GM23338 (cell line): Measurements from ENCODE around the gene TATDN3. TPM values are rescaled to one million over a fixed set of nuclear protein-coding genes. Genes with fewer than 3 reads are reported as not detected.

Experiments used
- ATAC-seq: fragments of 200-7000 bp; cut with Tn5 transposase; 3 replicates; pipeline ENCODE4 v1.9.1; 2020
- DNase-seq: peaks from one replicate; pipeline ENCODE4 v3.0.0-alpha.2; 2015; ENCODE audit warnings: low spot score
- H2AFZ ChIP-seq: fragments of 200-600 bp; sonication (generic); 2 replicates; pipeline ENCODE4 v1.8.0; 2016; ENCODE audit warnings: antibody characterized with exemption, mild to moderate bottlenecking, moderate library complexity
- H3F3A ChIP-seq: fragments of 200-600 bp; sonication (generic); replicated peaks from 2 replicates; pipeline ENCODE4 v1.8.0; 2017; ENCODE audit warnings: antibody characterized with exemption, mixed run types, low read depth
- H3K27ac ChIP-seq: fragments of 200-600 bp; sonication (generic); 2 replicates; pipeline ENCODE4 v1.6.1; 2016; ENCODE audit warnings: low read depth
- H3K27me3 ChIP-seq: fragments of 200-600 bp; sonication (generic); 2 replicates; pipeline ENCODE4 v1.8.0; 2016; ENCODE audit warnings: mild to moderate bottlenecking, mixed run types, moderate library complexity; ENCODE audit not compliant: insufficient read depth
- H3K36me3 ChIP-seq: fragments of 200-600 bp; sonication (generic); 2 replicates; pipeline ENCODE4 v1.8.0; 2016; ENCODE audit warnings: mild to moderate bottlenecking; ENCODE audit not compliant: insufficient read depth
- H3K4me1 ChIP-seq: fragments of 200-600 bp; sonication (generic); 2 replicates; pipeline ENCODE4 v1.8.0; 2016; ENCODE audit warnings: mild to moderate bottlenecking, moderate library complexity; ENCODE audit not compliant: insufficient read depth
- H3K4me2 ChIP-seq: fragments of 200-600 bp; sonication (generic); 2 replicates; pipeline ENCODE4 v1.7.1; 2017; ENCODE audit warnings: mixed run types
- H3K4me3 ChIP-seq: fragments of 200-600 bp; sonication (generic); 2 replicates; pipeline ENCODE4 v1.6.1; 2016; ENCODE audit warnings: mixed run types
- H3K79me2 ChIP-seq: fragments of 200-600 bp; sonication (generic); replicated peaks from 2 replicates; pipeline ENCODE4 v1.8.0; 2017; ENCODE audit warnings: mild to moderate bottlenecking; ENCODE audit not compliant: insufficient read depth
- H3K9me2 ChIP-seq: fragments of 200-600 bp; sonication (generic); 2 replicates; pipeline ENCODE4 v1.8.0; 2017; ENCODE audit not compliant: insufficient read depth
- H4K20me1 ChIP-seq: fragments of 200-600 bp; sonication (generic); replicated peaks from 2 replicates; pipeline ENCODE4 v1.8.0; 2017; ENCODE audit warnings: mild to moderate bottlenecking; ENCODE audit not compliant: insufficient read depth
- H3K27ac Mint-ChIP-seq: 2 replicates; pipeline ENCODE4 v1.8.0; 2020; ENCODE audit warnings: inconsistent platforms, mild to moderate bottlenecking, moderate library complexity, mixed read lengths
- H3K27me3 Mint-ChIP-seq: 3 replicates; pipeline ENCODE4 v1.8.0; 2022; ENCODE audit warnings: low read depth, mild to moderate bottlenecking, moderate library complexity, mixed read lengths, inconsistent platforms; ENCODE audit not compliant: insufficient read depth, poor library complexity
- H3K36me3 Mint-ChIP-seq: 3 replicates; pipeline ENCODE4 v1.8.0; 2021; ENCODE audit warnings: low read depth, mild to moderate bottlenecking, inconsistent platforms, moderate library complexity, mixed read lengths
- H3K4me1 Mint-ChIP-seq: 3 replicates; pipeline ENCODE4 v1.8.0; 2020; ENCODE audit warnings: mild to moderate bottlenecking, inconsistent platforms, mixed read lengths
- H3K4me3 Mint-ChIP-seq: 3 replicates; pipeline ENCODE4 v1.8.0; 2021; ENCODE audit warnings: moderate library complexity, mild to moderate bottlenecking, inconsistent platforms, mixed read lengths
- H3K9me3 Mint-ChIP-seq: 3 replicates; pipeline ENCODE4 v1.8.0; 2020; ENCODE audit warnings: moderate library complexity, mild to moderate bottlenecking, inconsistent platforms, mixed read lengths
- CREB1 ChIP-seq: fragments of 250-450 bp; sonication (Bioruptor Pico); IDR thresholded peaks from 2 replicates; pipeline ENCODE4 v1.5.0; 2020; ENCODE audit warnings: low read depth, mild to moderate bottlenecking, moderate library complexity
- CTCF ChIP-seq, 2 experiments: fragments of 200-600 bp in 1 of 2; sonication (generic) in 1 of 2; conservative IDR thresholded peaks; 2 replicates each; pipeline versions ENCODE4 v1.5.1 to v1.6.1; 2016 to 2017; ENCODE audit warnings: antibody characterized with exemption in 2 of 2, low read depth in 2 of 2, mild to moderate bottlenecking in 2 of 2, moderate library complexity in 1 of 2
- ETS1 ChIP-seq: IDR thresholded peaks from 2 replicates; pipeline ENCODE4 v1.6.1; 2016; ENCODE audit warnings: antibody characterized with exemption
- EZH2 ChIP-seq: fragments of 200-600 bp; sonication (generic); IDR thresholded peaks from one replicate; pipeline ENCODE4 v1.8.0; 2017; ENCODE audit warnings: antibody characterized with exemption, mild to moderate bottlenecking, low read depth; ENCODE audit not compliant: unreplicated experiment
- JUNB ChIP-seq: IDR thresholded peaks from one replicate; pipeline ENCODE4 v1.6.1; 2016; ENCODE audit warnings: antibody characterized with exemption; ENCODE audit not compliant: unreplicated experiment
- NANOG ChIP-seq: IDR thresholded peaks from 2 replicates; pipeline ENCODE4 v1.6.1; 2016; ENCODE audit warnings: antibody characterized with exemption, borderline replicate concordance
- POLR2AphosphoS5 ChIP-seq: IDR thresholded peaks from 2 replicates; pipeline ENCODE4 v1.6.1; 2016; ENCODE audit warnings: antibody characterized with exemption, low read depth
- REST ChIP-seq: IDR thresholded peaks from one replicate; pipeline ENCODE4 v1.6.1; 2018; ENCODE audit warnings: antibody characterized with exemption; ENCODE audit not compliant: unreplicated experiment
- ZNF114 ChIP-seq: fragments of 250-450 bp; sonication (Bioruptor Pico); IDR thresholded peaks from 2 replicates; pipeline ENCODE4 v1.5.0; 2020; ENCODE audit warnings: mild to moderate bottlenecking, moderate library complexity
- ZNF331 ChIP-seq: fragments of 250-450 bp; sonication (Bioruptor Pico); IDR thresholded peaks from 2 replicates; pipeline ENCODE4 v1.5.0; 2020; ENCODE audit warnings: low read depth, mild to moderate bottlenecking, moderate library complexity
- ZNF462 ChIP-seq: fragments of 250-450 bp; sonication (Bioruptor Pico); IDR thresholded peaks from 2 replicates; pipeline ENCODE4 v1.5.0; 2020; ENCODE audit warnings: mild to moderate bottlenecking, moderate library complexity
- polyA plus RNA-seq: library from polyadenylated mRNA; unstranded; fragments of >200 nt; fragmentation: Nextera tagmentation; extraction: Ambion mirVana; gene quantifications from 2 replicates; pipeline ENCODE4 v1.2.1, GENCODE V29; 2016
- total RNA-seq: library from RNA; depleted of rRNA; stranded (reverse); fragments of >200 nt; shearing (Covaris generic); gene quantifications from 2 replicates; pipeline ENCODE4 v1.2.3, GENCODE V29; 2014

Gene TATDN3
- total and polyA plus RNA-seq, 2 experiments from 2014 or later = 10.9 to 24.2 TPM

- TF ChIP-seq REST (no peak), JUNB (no peak), EZH2 (no peak), ZNF331 (CRISPR knock-in tag) (no peak), ZNF114 (no peak), POLR2AphosphoS5 (no peak), ETS1 (no peak), NANOG (no peak), CTCF (conservative IDR thresholded peaks at IDR 0.05; ENCODE audit: low read depth in 2 of 2) (no peak)
Observed at GRCh38 chr1:212743901-212744475, 47.7 kb upstream of the TATDN3 start (continued).

GRCh38 chr1:212745303-212745702 lies 46.4 kb upstream of the TATDN3 start:
- Histone ChIP-seq H3F3A (no peaks in the 10 kb centered on the region), H3K9me2 (no peaks in the 10 kb centered on the region), H3K27ac (no peak overlapping the region), H4K20me1 (peaks cover 8% of the 10 kb centered on the region), H3K27me3 (no peaks in the 10 kb centered on the region), H3K4me2 (no peak overlapping the region), H3K79me2 (peaks cover 40% of the 10 kb centered on the region), H3K4me1 (peaks cover 10% of the 10 kb centered on the region; the same call in 1 of the 2 replicates), H3K4me3 (no peak overlapping the region), H3K36me3 (no peaks in the 10 kb centered on the region), H2AFZ (no peak overlapping the region)
- Mint-ChIP-seq H3K4me1 (peaks cover 16% of the 10 kb centered on the region), H3K36me3 (peaks cover 30% of the 10 kb centered on the region), H3K27ac (no peak overlapping the region; the same call in 1 of the 2 replicates), H3K4me3 (no peak overlapping the region), H3K9me3 (no peaks in the 10 kb centered on the region), H3K27me3 (peaks cover 2% of the 10 kb centered on the region)
- no peak for DNase-seq
- no peak for ATAC-seq
- TF ChIP-seq ZNF462 (CRISPR knock-in tag) (no peak), CREB1 (CRISPR knock-in tag) (no peak), JUNB (no peak), EZH2 (no peak)
